ENCODE results near the gene UBL4A. TPM values are rescaled to one million over a fixed set of nuclear protein-coding genes. Genes with fewer than 3 reads are reported as not detected.

Gene UBL4A
- total RNA-seq, 1 donor from 2014 or later: 20.9 TPM

DNA sequence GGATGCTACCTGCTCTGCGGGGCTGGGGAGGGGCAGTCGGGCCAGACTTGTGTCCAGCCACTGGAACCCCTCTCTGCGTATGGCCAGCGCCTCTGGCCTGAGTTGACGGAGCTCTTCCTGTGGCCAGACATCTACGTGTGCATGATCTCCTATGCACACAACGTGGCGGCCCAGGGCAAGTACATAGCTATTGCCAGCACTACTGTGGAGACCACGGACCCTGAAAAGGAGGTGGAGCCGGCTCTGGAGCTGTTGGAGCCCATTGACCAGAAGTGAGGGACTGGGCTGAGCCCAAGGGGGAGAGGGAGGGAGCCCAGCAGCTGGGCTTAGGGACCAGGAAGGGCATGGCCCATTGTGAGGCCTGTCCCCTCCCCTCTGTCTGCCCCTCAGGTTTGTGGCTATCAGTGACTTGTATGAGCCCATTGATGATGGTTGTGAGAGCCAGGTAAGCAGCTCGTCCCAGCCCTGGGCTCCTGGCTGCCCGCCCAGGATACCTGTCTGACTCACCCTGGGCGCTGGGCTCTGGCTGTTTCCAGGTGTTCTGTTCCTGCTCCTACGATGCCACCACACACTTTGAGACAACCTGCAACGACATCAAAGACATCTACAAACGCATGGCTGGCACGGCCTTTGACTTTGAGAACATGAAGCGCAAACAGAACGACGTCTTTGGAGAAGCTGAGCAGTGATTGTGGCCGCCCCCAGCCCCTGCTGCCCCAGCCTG is 44.3 kb downstream of the UBL4A start:
- no peaks in the 10 kb centered on the region for H3K9me3 Mint-ChIP-seq
- H3K4me1 Mint-ChIP-seq: peaks cover 18% of the 10 kb centered on the region
- no peaks in the 10 kb centered on the region for H3K27me3 Mint-ChIP-seq
- TF ChIP-seq, protein P1, sequence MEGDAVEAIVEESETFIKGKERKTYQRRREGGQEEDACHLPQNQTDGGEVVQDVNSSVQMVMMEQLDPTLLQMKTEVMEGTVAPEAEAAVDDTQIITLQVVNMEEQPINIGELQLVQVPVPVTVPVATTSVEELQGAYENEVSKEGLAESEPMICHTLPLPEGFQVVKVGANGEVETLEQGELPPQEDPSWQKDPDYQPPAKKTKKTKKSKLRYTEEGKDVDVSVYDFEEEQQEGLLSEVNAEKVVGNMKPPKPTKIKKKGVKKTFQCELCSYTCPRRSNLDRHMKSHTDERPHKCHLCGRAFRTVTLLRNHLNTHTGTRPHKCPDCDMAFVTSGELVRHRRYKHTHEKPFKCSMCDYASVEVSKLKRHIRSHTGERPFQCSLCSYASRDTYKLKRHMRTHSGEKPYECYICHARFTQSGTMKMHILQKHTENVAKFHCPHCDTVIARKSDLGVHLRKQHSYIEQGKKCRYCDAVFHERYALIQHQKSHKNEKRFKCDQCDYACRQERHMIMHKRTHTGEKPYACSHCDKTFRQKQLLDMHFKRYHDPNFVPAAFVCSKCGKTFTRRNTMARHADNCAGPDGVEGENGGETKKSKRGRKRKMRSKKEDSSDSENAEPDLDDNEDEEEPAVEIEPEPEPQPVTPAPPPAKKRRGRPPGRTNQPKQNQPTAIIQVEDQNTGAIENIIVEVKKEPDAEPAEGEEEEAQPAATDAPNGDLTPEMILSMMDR (IDR thresholded peaks at IDR 0.05): no peak
- H3K36me3 Mint-ChIP-seq (ENCODE audit: low read depth): peaks cover 29% of the 10 kb centered on the region
- CTCF ChIA-PET: no interaction called here
- ATAC-seq (ENCODE audit: low read depth): no peak
- DNase-seq: no peak
- no peak overlapping the region for H3K27ac Mint-ChIP-seq
- POLR2A ChIA-PET: interaction anchor here (0.6 to 1.0 kb wide), 3 partner anchors 15 to 82 kb away, joined by 3 read pairs; no protein-coding TSS in a partner anchor
- intact Hi-C loops (cut with micrococcal nuclease): no loop called here
- H3K4me3 Mint-ChIP-seq: no peak overlapping the region

DNA sequence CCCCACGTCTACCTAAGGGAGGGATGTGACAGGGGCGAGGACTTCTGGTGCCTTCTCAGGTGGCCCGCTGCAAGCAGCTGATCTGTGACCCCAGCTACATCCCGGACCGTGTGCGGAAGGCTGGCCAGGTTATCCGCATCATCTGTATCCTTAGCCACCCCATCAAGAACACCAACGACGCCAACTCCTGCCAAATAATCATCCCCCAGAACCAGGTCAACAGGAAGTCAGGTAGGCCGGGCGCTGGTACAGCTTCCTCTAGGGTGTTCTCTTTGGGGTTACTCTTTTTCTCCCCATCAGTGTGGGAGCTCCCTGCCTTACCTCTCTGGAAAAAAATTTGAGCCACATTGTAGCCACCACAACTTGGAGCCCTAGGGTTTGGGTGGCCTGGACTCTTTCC is 44.9 kb downstream of the UBL4A start:
- ATAC-seq (ENCODE audit: low read depth): no peak
- Mint-ChIP-seq H3K27ac (no peak overlapping the region), H3K4me3 (no peak overlapping the region), H3K27me3 (no peaks in the 10 kb centered on the region), H3K9me3 (no peaks in the 10 kb centered on the region), H3K4me1 (peaks cover 18% of the 10 kb centered on the region), H3K36me3 (ENCODE audit: low read depth) (peaks cover 25% of the 10 kb centered on the region)
- TF ChIP-seq, protein P1 (IDR thresholded peaks at IDR 0.05): no peak
- intact Hi-C loops (cut with micrococcal nuclease): no loop called here
- no peak for DNase-seq
- POLR2A ChIA-PET: interaction anchor here (0.6 to 1.0 kb wide), 2 partner anchors 16 to 62 kb away, joined by 3 to 4 read pairs; partner anchors contain the start of gene EMD
- CTCF ChIA-PET: no interaction called here

DNA sequence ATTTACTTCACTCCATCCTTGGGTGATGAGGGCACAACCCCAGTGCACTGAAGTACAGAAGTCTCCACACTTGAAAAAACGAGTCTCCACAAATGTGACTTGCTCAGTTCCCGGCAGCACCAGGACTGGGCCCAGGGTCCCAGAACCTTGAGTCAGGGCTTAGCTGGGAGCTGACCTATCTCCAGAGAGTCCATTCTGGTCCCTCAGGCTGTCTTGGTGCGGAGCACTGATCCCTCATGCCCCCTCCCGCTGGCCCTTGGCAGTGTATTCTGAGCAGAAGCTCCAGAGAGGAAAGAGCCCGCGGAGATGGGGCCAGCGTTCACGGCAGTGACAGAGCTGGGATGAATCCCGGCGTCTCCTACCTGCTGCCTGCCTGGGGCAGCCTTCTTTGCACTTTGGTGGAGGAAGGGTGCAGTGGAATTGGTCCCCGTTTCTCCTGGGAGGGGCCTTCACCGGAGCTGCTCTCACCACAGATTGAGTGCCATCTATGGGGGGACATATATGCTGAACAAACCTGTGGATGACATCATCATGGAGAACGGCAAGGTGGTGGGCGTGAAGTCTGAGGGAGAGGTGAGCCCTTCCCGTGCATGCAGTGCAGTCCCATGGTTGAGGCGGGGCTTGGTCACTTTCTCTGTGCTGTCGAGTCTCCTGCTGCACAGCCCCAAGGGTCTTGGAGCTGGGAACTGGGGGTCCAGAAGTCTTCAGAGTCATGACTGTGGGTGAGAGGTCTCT is 45.6 kb downstream of the UBL4A start:
- DNase-seq: no peak
- H3K36me3 Mint-ChIP-seq (ENCODE audit: low read depth): peaks cover 25% of the 10 kb centered on the region
- H3K9me3 Mint-ChIP-seq: no peaks in the 10 kb centered on the region
- no peak overlapping the region for H3K27ac Mint-ChIP-seq
- ATAC-seq (ENCODE audit: low read depth): no peak
- CTCF ChIA-PET: no interaction called here
- TF ChIP-seq, protein P1 (IDR thresholded peaks at IDR 0.05): no peak
- H3K4me3 Mint-ChIP-seq: no peak overlapping the region
- intact Hi-C loops (cut with micrococcal nuclease): no loop called here
- POLR2A ChIA-PET: interaction anchor here (0.6 to 1.0 kb wide), 2 partner anchors 17 to 61 kb away, joined by 3 to 4 read pairs; partner anchors contain the start of gene EMD
- H3K4me1 Mint-ChIP-seq: peaks cover 25% of the 10 kb centered on the region
- no peaks in the 10 kb centered on the region for H3K27me3 Mint-ChIP-seq

DNA sequence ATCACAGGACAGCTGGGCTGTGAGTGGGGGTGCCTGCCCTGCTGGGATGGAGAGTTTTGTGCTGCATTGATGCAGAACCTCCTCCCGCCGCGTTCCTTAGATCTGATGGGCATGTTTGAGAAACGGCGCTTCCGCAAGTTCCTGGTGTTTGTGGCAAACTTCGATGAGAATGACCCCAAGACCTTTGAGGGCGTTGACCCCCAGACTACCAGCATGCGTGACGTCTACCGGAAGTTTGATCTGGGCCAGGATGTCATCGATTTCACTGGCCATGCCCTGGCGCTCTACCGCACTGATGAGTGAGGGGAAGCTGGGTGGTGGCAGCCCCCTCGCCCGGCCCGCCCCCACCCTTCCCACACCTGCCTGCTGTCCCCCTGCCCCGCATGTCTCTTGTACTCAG is 46.6 kb downstream of the UBL4A start:
- DNase-seq (no peak), ATAC-seq (ENCODE audit: low read depth) (no peak)
- intact Hi-C loops (cut with micrococcal nuclease): loop anchor here (5.0 kb wide), 1 partner anchor 43 kb away; the partner anchor contains the start of gene RPL10
- H3K36me3 Mint-ChIP-seq (ENCODE audit: low read depth): peaks cover 33% of the 10 kb centered on the region
- H3K4me3 Mint-ChIP-seq: no peak overlapping the region
- H3K4me1 Mint-ChIP-seq: peaks cover 25% of the 10 kb centered on the region
- CTCF ChIA-PET: no interaction called here
- POLR2A ChIA-PET: interaction anchor here (1.9 kb wide), 1 partner anchor 40 kb away, joined by 6 read pairs; no protein-coding TSS in a partner anchor
- H3K27ac Mint-ChIP-seq: no peak overlapping the region
- H3K9me3 Mint-ChIP-seq: no peaks in the 10 kb centered on the region
- no peaks in the 10 kb centered on the region for H3K27me3 Mint-ChIP-seq
- TF ChIP-seq, protein P1 (IDR thresholded peaks at IDR 0.05): no peak
